CD4-positive, alpha-beta T cell (primary cell): ENCODE results near the gene ARCN1. TPM values are rescaled to one million over a fixed set of nuclear protein-coding genes. Genes with fewer than 3 reads are reported as not detected.
A peak's percentile ranks its signal among the peaks of the same experiment; 100 is the strongest.

ENCODE experiments used
- ATAC-seq: fragments of 200-7000 bp; cut with Tn5 transposase; one replicate; pipeline ENCODE4 v1.10.0; 2022; ENCODE audit warnings: mild to moderate bottlenecking; ENCODE audit not compliant: poor library complexity
- CTCF ChIA-PET: fragments of 350-600 bp; sonication (Branson Sonifier 250); formaldehyde crosslinking; loops from one replicate; lab custom pipeline; 2021; ENCODE audit warnings: antibody characterized with exemption, inconsistent platforms; lab: Charles Lee
- POLR2A ChIA-PET: fragments of 350-600 bp; sonication (Branson Sonifier 250); formaldehyde crosslinking; loops from one replicate; lab custom pipeline; 2021; ENCODE audit warnings: antibody characterized with exemption, inconsistent platforms; lab: Charles Lee
- DNase-seq, 14 experiments: peaks; one replicate each; pipeline ENCODE4 v3.0.0-alpha.2; 2013 to 2020; ENCODE audit warnings: mixed read lengths in 2 of 14
- H3K27ac ChIP-seq, 2 donors: one replicate each; pipeline versions ENCODE4 v1.5.1 to v1.7.0; 2013; ENCODE audit warnings: low read length in 2 of 2, low read depth in 1 of 2, mild to moderate bottlenecking in 1 of 2
- H3K27me3 ChIP-seq, 2 experiments: 1 replicate in 1 of 2; 2 replicates in 1 of 2; pipeline versions ENCODE4 v1.6.1 to v1.7.0; 2013; ENCODE audit warnings: low read length in 2 of 2, control low read depth in 1 of 2, mild to moderate bottlenecking in 1 of 2, moderate library complexity in 1 of 2; ENCODE audit not compliant: insufficient read depth in 2 of 2, control insufficient read depth in 1 of 2
- H3K36me3 ChIP-seq: one replicate; pipeline ENCODE4 v1.6.1; 2013; ENCODE audit warnings: low read length, control low read depth; ENCODE audit not compliant: insufficient read depth
- H3K4me1 ChIP-seq: one replicate; pipeline ENCODE4 v1.6.1; 2013; ENCODE audit warnings: low read length, control low read depth; ENCODE audit not compliant: insufficient read depth
- H3K4me3 ChIP-seq: one replicate; pipeline ENCODE4 v1.5.1; 2013; ENCODE audit warnings: mild to moderate bottlenecking, low read length, moderate library complexity
- H3K9me3 ChIP-seq, 2 experiments: 1 replicate in 1 of 2; 2 replicates in 1 of 2; pipeline versions ENCODE4 v1.6.1 to v1.7.0; 2013; ENCODE audit warnings: low read length in 2 of 2, mild to moderate bottlenecking in 2 of 2, control low read depth in 1 of 2, moderate library complexity in 1 of 2; ENCODE audit not compliant: control insufficient read depth in 1 of 2, insufficient read depth in 1 of 2
- H3K27ac Mint-ChIP-seq: one replicate; pipeline ENCODE4 v1.8.0; 2020; ENCODE audit warnings: mixed read lengths
- H3K27me3 Mint-ChIP-seq: one replicate; pipeline ENCODE4 v1.8.0; 2021; ENCODE audit warnings: mixed read lengths
- H3K36me3 Mint-ChIP-seq: one replicate; pipeline ENCODE4 v1.8.0; 2021; ENCODE audit warnings: low read depth, mixed read lengths
- H3K4me1 Mint-ChIP-seq: one replicate; pipeline ENCODE4 v1.8.0; 2021; ENCODE audit warnings: low read depth, mixed read lengths
- H3K4me3 Mint-ChIP-seq: one replicate; pipeline ENCODE4 v1.8.0; 2020; ENCODE audit warnings: mild to moderate bottlenecking, mixed read lengths
- H3K9me3 Mint-ChIP-seq: one replicate; pipeline ENCODE4 v1.8.0; 2020; ENCODE audit warnings: mixed read lengths
- intact Hi-C, 2 experiments: fragments of 100-400 bp; cut with DNase I in 1 of 2; cut with micrococcal nuclease in 1 of 2; formaldehyde crosslinking; loops; one replicate each; pipeline versions ENCODE4 v1.15.1 to v1.9.0; 2023 to 2025; cut with DNase I, micrococcal nuclease
- total RNA-seq, 174 experiments: library from RNA in 2 of 174; stranded (reverse) in 2 of 174; gene quantifications; one replicate each; pipeline ENCODE4 v1.2.3 and lab custom pipeline; 2021 to 2026
- TF ChIP-seq, protein P1 (sequence below): fragments of 200-600 bp; IDR thresholded peaks from one replicate; pipeline ENCODE4 v1.8.0; 2022; ENCODE audit warnings: antibody characterized with exemption, mild to moderate bottlenecking

Gene ARCN1
- total RNA-seq, 2 experiments from 2014 or later = 73.7 to 78.6 TPM

GRCh38 chr11:118618991-118619375, 46.8 kb downstream of the ARCN1 start:
- TF ChIP-seq, protein P1, sequence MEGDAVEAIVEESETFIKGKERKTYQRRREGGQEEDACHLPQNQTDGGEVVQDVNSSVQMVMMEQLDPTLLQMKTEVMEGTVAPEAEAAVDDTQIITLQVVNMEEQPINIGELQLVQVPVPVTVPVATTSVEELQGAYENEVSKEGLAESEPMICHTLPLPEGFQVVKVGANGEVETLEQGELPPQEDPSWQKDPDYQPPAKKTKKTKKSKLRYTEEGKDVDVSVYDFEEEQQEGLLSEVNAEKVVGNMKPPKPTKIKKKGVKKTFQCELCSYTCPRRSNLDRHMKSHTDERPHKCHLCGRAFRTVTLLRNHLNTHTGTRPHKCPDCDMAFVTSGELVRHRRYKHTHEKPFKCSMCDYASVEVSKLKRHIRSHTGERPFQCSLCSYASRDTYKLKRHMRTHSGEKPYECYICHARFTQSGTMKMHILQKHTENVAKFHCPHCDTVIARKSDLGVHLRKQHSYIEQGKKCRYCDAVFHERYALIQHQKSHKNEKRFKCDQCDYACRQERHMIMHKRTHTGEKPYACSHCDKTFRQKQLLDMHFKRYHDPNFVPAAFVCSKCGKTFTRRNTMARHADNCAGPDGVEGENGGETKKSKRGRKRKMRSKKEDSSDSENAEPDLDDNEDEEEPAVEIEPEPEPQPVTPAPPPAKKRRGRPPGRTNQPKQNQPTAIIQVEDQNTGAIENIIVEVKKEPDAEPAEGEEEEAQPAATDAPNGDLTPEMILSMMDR = no peak
- no peak overlapping the region for H3K4me3 Mint-ChIP-seq
- ATAC-seq = no peak
- no peak for DNase-seq
- Histone ChIP-seq H3K9me3 (no peaks in the 10 kb centered on the region), H3K27ac (no peak overlapping the region), H3K36me3 (no peaks in the 10 kb centered on the region), H3K27me3 (peaks cover 9 to 12% of the 10 kb centered on the region in 2 experiments), H3K4me1 (peaks cover 13% of the 10 kb centered on the region), H3K4me3 (no peak overlapping the region)
- intact Hi-C loops = no loop called here
- H3K27ac Mint-ChIP-seq = no peak overlapping the region
- H3K36me3 Mint-ChIP-seq = no peaks in the 10 kb centered on the region
- H3K27me3 Mint-ChIP-seq = peaks cover 21% of the 10 kb centered on the region
- H3K4me1 Mint-ChIP-seq = peaks cover 5% of the 10 kb centered on the region
- H3K9me3 Mint-ChIP-seq = no peaks in the 10 kb centered on the region
- ChIA-PET POLR2A (interaction anchor here (0.5 to 0.6 kb wide), 2 partner anchors 39 to 861 kb away, joined by 3 read pairs; no protein-coding TSS in a partner anchor), CTCF (no interaction called here)

DNA sequence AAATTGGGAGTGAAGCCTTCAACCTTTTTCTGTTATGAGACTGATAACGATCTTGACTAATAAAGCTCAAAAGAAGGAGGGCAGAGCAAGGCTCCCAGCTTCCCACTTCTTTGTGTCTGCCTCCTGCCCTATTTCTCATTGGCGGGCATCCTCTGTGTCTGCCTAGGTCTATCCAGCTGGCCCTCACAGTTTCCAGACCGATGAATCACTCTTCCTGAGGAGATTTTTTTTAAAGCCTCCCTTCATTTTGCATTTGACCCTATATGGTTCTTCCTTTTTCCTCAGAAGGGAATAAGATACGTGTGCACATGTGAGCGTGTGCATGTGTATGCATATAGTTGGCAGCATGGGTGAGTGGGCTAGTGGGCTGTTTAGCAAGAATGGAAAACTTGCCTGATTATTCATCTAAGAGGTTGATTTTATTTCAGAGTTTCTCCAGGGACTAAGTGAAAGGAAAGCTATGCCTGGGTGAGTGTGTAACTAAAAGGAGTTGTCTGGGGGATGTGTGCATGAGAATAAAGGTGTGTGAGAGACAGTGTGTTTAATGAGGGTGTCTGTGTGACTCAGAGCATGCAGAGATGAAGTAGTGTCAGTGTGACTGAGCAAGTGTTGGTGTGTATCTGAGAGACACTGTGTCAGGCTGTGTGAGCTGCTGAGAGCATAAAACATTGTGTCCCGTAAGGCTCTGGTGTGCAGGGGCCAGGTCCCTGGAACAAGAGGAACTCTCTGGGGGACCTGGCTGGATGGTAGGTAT, 47.4 kb downstream of the ARCN1 start:
- Histone ChIP-seq H3K4me1 (peaks cover 13% of the 10 kb centered on the region), H3K9me3 (no peaks in the 10 kb centered on the region), H3K36me3 (no peaks in the 10 kb centered on the region), H3K4me3 (no peak overlapping the region), H3K27me3 (peaks cover 9 to 10% of the 10 kb centered on the region in 2 experiments), H3K27ac (no peak overlapping the region)
- intact Hi-C loops = no loop called here
- H3K9me3 Mint-ChIP-seq = no peaks in the 10 kb centered on the region
- DNase-seq = peak in 2 of 14 experiments; percentile 37 to 48
- H3K36me3 Mint-ChIP-seq = no peaks in the 10 kb centered on the region
- no peak overlapping the region for H3K27ac Mint-ChIP-seq
- no peak overlapping the region for H3K4me3 Mint-ChIP-seq
- ChIA-PET POLR2A (interaction anchor here (0.5 to 0.6 kb wide), 2 partner anchors 38 to 862 kb away, joined by 3 read pairs; no protein-coding TSS in a partner anchor), CTCF (no interaction called here)
- TF ChIP-seq, protein P1 = no peak
- no peak for ATAC-seq
- peaks cover 5% of the 10 kb centered on the region for H3K4me1 Mint-ChIP-seq
- H3K27me3 Mint-ChIP-seq = peaks cover 20% of the 10 kb centered on the region

- Mint-ChIP-seq H3K27ac (no peak overlapping the region), H3K4me3 (no peak overlapping the region), H3K27me3 (peaks cover 20% of the 10 kb centered on the region), H3K9me3 (no peaks in the 10 kb centered on the region), H3K36me3 (no peaks in the 10 kb centered on the region), H3K4me1 (peaks cover 5% of the 10 kb centered on the region)
- no peak for ATAC-seq
- Histone ChIP-seq H3K27me3 (peaks cover 9 to 10% of the 10 kb centered on the region in 2 experiments), H3K9me3 (no peaks in the 10 kb centered on the region), H3K27ac (no peak overlapping the region), H3K36me3 (no peaks in the 10 kb centered on the region), H3K4me1 (peaks cover 13% of the 10 kb centered on the region), H3K4me3 (no peak overlapping the region)
- TF ChIP-seq, protein P1 = no peak
- no peak for DNase-seq
- intact Hi-C loops = no loop called here
- ChIA-PET POLR2A (no interaction called here), CTCF (no interaction called here)
Observed at GRCh38 chr11:118620529-118621070, 48.4 kb downstream of the ARCN1 start.
